Activated CD4-positive, alpha-beta T cell treated with anti-CD3 and anti-CD28 coated beads for 36 hours (primary cell): ENCODE results near the gene ZNF709. TPM values are rescaled to one million over a fixed set of nuclear protein-coding genes. Genes with fewer than 3 reads are reported as not detected.

Source experiments
- ATAC-seq: fragments of 200-7000 bp; cut with Tn5 transposase; one replicate; pipeline ENCODE4 v1.10.0; 2021; ENCODE audit warnings: mild to moderate bottlenecking, moderate library complexity
- CTCF ChIA-PET: fragments of 350-600 bp; sonication (Branson Sonifier 250); formaldehyde crosslinking; loops from one replicate; lab custom pipeline; 2021; ENCODE audit warnings: antibody characterized with exemption; lab: Charles Lee
- POLR2A ChIA-PET: fragments of 350-600 bp; sonication (Branson Sonifier 250); formaldehyde crosslinking; loops from one replicate; lab custom pipeline; 2021; ENCODE audit warnings: antibody characterized with exemption, inconsistent platforms; lab: Charles Lee
- DNase-seq: peaks from one replicate; pipeline ENCODE4 v3.0.0-alpha.2; 2020
- H3K27ac Mint-ChIP-seq: one replicate; pipeline ENCODE4 v1.8.0; 2021; ENCODE audit warnings: mixed read lengths
- H3K27me3 Mint-ChIP-seq: one replicate; pipeline ENCODE4 v1.8.0; 2021; ENCODE audit warnings: mixed read lengths
- H3K36me3 Mint-ChIP-seq: one replicate; pipeline ENCODE4 v1.8.0; 2021; ENCODE audit warnings: low read depth, mixed read lengths
- H3K4me1 Mint-ChIP-seq: one replicate; pipeline ENCODE4 v1.8.0; 2021; ENCODE audit warnings: mixed read lengths
- H3K4me3 Mint-ChIP-seq: one replicate; pipeline ENCODE4 v1.8.0; 2021; ENCODE audit warnings: mild to moderate bottlenecking, moderate library complexity, mixed read lengths
- H3K9me3 Mint-ChIP-seq: one replicate; pipeline ENCODE4 v1.8.0; 2021; ENCODE audit warnings: low read depth, mixed read lengths
- intact Hi-C, 2 experiments: fragments of 100-400 bp; cut with DNase I in 1 of 2; cut with micrococcal nuclease in 1 of 2; formaldehyde crosslinking; loops; one replicate each; pipeline versions ENCODE4 v1.14.2 to v1.15.1; 2022 to 2024; cut with DNase I, micrococcal nuclease
- total RNA-seq, 2 experiments: library from RNA; stranded (reverse); gene quantifications; one replicate each; pipeline ENCODE4 v1.2.3, GENCODE V29; 2021

ZNF709 gene
- total RNA-seq, 2 experiments from 2014 or later: 1.7 to 2.1 TPM

DNA sequence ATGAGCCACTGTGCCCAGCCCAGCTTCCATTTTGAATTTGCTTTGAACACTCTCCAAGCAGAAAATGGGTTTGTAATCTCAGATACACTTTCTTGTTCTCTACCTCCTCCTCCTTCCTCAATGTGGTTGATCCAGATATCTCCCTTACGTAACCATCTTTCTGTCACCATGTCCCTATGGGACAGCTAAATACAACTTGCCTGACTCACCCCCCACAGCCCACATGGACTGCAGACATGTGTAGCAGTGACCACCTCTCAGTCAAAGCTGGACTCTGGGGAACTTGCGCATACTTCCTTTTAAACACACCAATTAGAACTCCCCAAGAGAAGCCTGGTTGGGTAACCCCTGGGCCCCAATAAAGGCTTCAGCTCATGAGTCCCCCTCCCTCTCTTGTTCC is 72.7 kb downstream of the ZNF709 start:
- H3K27me3 Mint-ChIP-seq: no peaks in the 10 kb centered on the region
- POLR2A ChIA-PET: no interaction called here
- H3K9me3 Mint-ChIP-seq: peaks cover 15% of the 10 kb centered on the region
- H3K36me3 Mint-ChIP-seq: peaks cover 4% of the 10 kb centered on the region
- intact Hi-C loops: no loop called here
- no peak for ATAC-seq
- H3K4me3 Mint-ChIP-seq: no peak overlapping the region
- CTCF ChIA-PET: interaction anchor here (0.6 kb wide), 1 partner anchor 612 kb away, joined by 8 read pairs; no protein-coding TSS in a partner anchor
- no peaks in the 10 kb centered on the region for H3K4me1 Mint-ChIP-seq
- no peak overlapping the region for H3K27ac Mint-ChIP-seq
- DNase-seq: no peak

Other genes with a start within 250 kb of the ZNF709 start
- 1 to 10 TPM; 7.3 to 8.1 TPM for gene ZNF44, start 189.9 kb downstream of the ZNF709 start, total RNA-seq
- 1 to 10 TPM; 6.6 to 6.7 TPM for gene ZNF563, start 151.2 kb downstream of the ZNF709 start, total RNA-seq
- gene ZNF442, start 119.1 kb downstream of the ZNF709 start, total RNA-seq: 1 to 10 TPM; 1.1 to 1.7 TPM
- gene ZNF799, start 83.5 kb downstream of the ZNF709 start, total RNA-seq: 1 to 10 TPM; 4.0 to 4.3 TPM
- 1 to 10 TPM; 3.4 to 4.0 TPM for gene ZNF443, start 43.8 kb downstream of the ZNF709 start, total RNA-seq
- 1 to 10 TPM; 5.2 to 5.6 TPM for gene ZNF564, start 66.7 kb upstream of the ZNF709 start, total RNA-seq
- gene ZNF490, start 126.0 kb upstream of the ZNF709 start, total RNA-seq: 1 to 10 TPM; 7.7 to 8.7 TPM
- 10 to 100 TPM; 16.1 to 18.1 TPM for gene ZNF791, start 126.1 kb upstream of the ZNF709 start, total RNA-seq
- gene MAN2B1, start 181.9 kb upstream of the ZNF709 start, total RNA-seq: 100 to 1,000 TPM; 118 to 154 TPM
- 10 to 100 TPM; 13.5 to 19.5 TPM for gene WDR83, start 182.0 kb upstream of the ZNF709 start, total RNA-seq
- gene DHPS, start 197.1 kb upstream of the ZNF709 start, total RNA-seq: 100 to 1,000 TPM; 101 to 112 TPM
- not detected for gene GNG14, start 203.2 kb upstream of the ZNF709 start, total RNA-seq
- 1 to 10 TPM; 8.3 to 8.8 TPM for gene FBXW9, start 211.8 kb upstream of the ZNF709 start, total RNA-seq
- gene TNPO2, start 239.1 kb upstream of the ZNF709 start, total RNA-seq: 100 to 1,000 TPM in 1 of 2 experiments, 10 to 100 TPM in 1; 84.8 to 101 TPM
- gene TRIR, start 249.9 kb upstream of the ZNF709 start, total RNA-seq: 100 to 1,000 TPM; 160 to 215 TPM